ENCODE results near the gene SGIP1. TPM values are rescaled to one million over a fixed set of nuclear protein-coding genes. Genes with fewer than 3 reads are reported as not detected.

SGIP1 gene
- total and polyA plus RNA-seq, 2 donors (not counting 3 experiments of a cell fraction or from before 2014, with no cell fraction given) = 30.9 to 68.9 TPM

DNA sequence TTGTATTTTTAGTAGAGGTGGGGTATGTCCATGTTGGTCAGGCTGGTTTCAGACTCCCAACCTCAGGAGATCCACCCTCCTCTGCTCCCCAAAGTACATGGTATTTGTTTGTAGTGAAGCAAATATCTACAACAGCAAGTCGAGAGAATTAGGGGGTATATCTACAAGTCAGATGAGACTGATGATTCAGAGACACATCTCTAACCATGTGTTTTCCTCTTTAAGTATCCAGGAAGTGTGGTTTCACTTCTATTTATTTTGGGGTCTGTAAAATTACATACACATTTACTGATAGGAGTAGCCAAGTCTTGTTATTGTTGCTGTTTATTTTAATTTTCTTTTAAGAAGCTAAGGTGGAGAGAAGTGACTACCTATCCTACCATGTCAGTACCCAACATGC, 44.9 kb downstream of the SGIP1 start:
- Histone ChIP-seq H3K36me3 (ENCODE audit: control insufficient read depth in 2 of 2, extremely low read depth in 1 of 2, insufficient read depth in 2 of 2, low read length in 2 of 2) (no peaks in the 10 kb centered on the region), H2AFZ (ENCODE audit: low read depth, low read length) (no peak overlapping the region), H3K4me3 (replicated peaks in 1 of 3; ENCODE audit: insufficient read depth in 1 of 3, low read depth in 1 of 3, low read length in 3 of 3) (no peak overlapping the region), H4K20me1 (replicated peaks; ENCODE audit: control insufficient read depth, extremely low read depth, insufficient read depth, low read length) (no peaks in the 10 kb centered on the region), H3K79me2 (ENCODE audit: control insufficient read depth, insufficient read depth, low read length) (no peaks in the 10 kb centered on the region), H3K9me1 (replicated peaks; ENCODE audit: control insufficient read depth, extremely low read depth, insufficient read depth, low read length) (no peaks in the 10 kb centered on the region), H3K27ac (ENCODE audit: insufficient read depth, low read depth, low read length) (no peak overlapping the region), H3K4me2 (ENCODE audit: insufficient read depth, low read length) (no peak overlapping the region), H3K9me3 (replicated peaks; ENCODE audit: control insufficient read depth, insufficient read depth, low read length) (no peaks in the 10 kb centered on the region), H3K27me3 (ENCODE audit: control insufficient read depth in 2 of 2, insufficient read depth in 2 of 2, low read length in 2 of 2) (no peaks in the 10 kb centered on the region), H3K4me1 (ENCODE audit: control insufficient read depth, extremely low read depth, insufficient read depth, low read length) (peaks cover 4% of the 10 kb centered on the region), H3K9ac (replicated peaks; ENCODE audit: extremely low read depth, insufficient read depth, low read length) (no peak overlapping the region)
- TF ChIP-seq, protein P1, sequence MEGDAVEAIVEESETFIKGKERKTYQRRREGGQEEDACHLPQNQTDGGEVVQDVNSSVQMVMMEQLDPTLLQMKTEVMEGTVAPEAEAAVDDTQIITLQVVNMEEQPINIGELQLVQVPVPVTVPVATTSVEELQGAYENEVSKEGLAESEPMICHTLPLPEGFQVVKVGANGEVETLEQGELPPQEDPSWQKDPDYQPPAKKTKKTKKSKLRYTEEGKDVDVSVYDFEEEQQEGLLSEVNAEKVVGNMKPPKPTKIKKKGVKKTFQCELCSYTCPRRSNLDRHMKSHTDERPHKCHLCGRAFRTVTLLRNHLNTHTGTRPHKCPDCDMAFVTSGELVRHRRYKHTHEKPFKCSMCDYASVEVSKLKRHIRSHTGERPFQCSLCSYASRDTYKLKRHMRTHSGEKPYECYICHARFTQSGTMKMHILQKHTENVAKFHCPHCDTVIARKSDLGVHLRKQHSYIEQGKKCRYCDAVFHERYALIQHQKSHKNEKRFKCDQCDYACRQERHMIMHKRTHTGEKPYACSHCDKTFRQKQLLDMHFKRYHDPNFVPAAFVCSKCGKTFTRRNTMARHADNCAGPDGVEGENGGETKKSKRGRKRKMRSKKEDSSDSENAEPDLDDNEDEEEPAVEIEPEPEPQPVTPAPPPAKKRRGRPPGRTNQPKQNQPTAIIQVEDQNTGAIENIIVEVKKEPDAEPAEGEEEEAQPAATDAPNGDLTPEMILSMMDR (IDR thresholded peaks at IDR 0.05; ENCODE audit: extremely low read depth in 1 of 2, insufficient read depth in 1 of 2, low read depth in 1 of 2, low read length in 2 of 2) = no peak
- TF ChIP-seq EZH2 (IDR thresholded peaks at IDR 0.05; ENCODE audit: borderline replicate concordance, low read depth, low read length, severe bottlenecking) (no peak), JUN (IDR thresholded peaks at IDR 0.05; ENCODE audit: borderline replicate concordance, insufficient read depth, insufficient read length, low read depth) (no peak), GATA2 (IDR thresholded peaks at IDR 0.05; ENCODE audit: insufficient read depth, insufficient read length, low read depth, low read length) (no peak), POLR2A (IDR thresholded peaks at IDR 0.05; ENCODE audit: low read depth, low read length) (no peak), POLR2AphosphoS5 (IDR thresholded peaks at IDR 0.05; ENCODE audit: insufficient read depth, low read depth, low read length) (no peak), FOS (IDR thresholded peaks at IDR 0.05; ENCODE audit: borderline replicate concordance, insufficient read depth, low read length) (no peak)
- TF ChIP-seq, protein P2, sequence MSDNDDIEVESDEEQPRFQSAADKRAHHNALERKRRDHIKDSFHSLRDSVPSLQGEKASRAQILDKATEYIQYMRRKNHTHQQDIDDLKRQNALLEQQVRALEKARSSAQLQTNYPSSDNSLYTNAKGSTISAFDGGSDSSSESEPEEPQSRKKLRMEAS (IDR thresholded peaks at IDR 0.05; ENCODE audit: insufficient read depth, insufficient read length) = no peak
- CTCF ChIA-PET = no interaction called here
- dilution Hi-C loops (cut with MboI; ENCODE audit: extremely low pct_ligation_motif_present, low sequenced_read_pairs) (no loop called here), intact Hi-C loops (cut with micrococcal nuclease) (no loop called here)
- POLR2A ChIA-PET = no interaction called here
- FAIRE-seq = no peak
- DNase-seq (ENCODE audit: low read depth, low spot score) = no peak
- no TSS peak for BruUV-seq (replicated peaks)
